PC-9 (cell line): Measurements from ENCODE around the gene TIMMDC1. TPM values are rescaled to one million over a fixed set of nuclear protein-coding genes. Genes with fewer than 3 reads are reported as not detected.

ENCODE experiments used
- BruUV-seq: library from RNA; stranded (reverse); fragments of 400-500 nt; replicated peaks from 2 replicates; lab custom pipeline; 2021; lab: Mats Ljungman, UMichigan
- CTCF ChIA-PET: fragments of 300-600 bp; sonication (Branson Sonifier 250); formaldehyde crosslinking; loops from one replicate; lab custom pipeline; 2022; ENCODE audit warnings: antibody characterized with exemption; lab: Charles Lee
- POLR2A ChIA-PET: fragments of 300-600 bp; sonication (Branson Sonifier 250); formaldehyde crosslinking; loops from one replicate; lab custom pipeline; 2022; ENCODE audit warnings: antibody characterized with exemption; ENCODE audit not compliant: unreplicated experiment; lab: Charles Lee
- DNase-seq, 2 experiments: peaks; one replicate each; pipeline versions ENCODE4 v3.0.0 to v3.0.0-alpha.2; 2015 to 2022; ENCODE audit warnings: mixed read lengths in 1 of 2
- H2AFZ ChIP-seq: fragments of 200-600 bp; sonication (generic); 2 replicates; pipeline ENCODE4 v1.8.1; 2017; ENCODE audit warnings: antibody characterized with exemption
- H3F3A ChIP-seq: fragments of 200-600 bp; sonication (generic); 2 replicates; pipeline ENCODE4 v1.8.1; 2017; ENCODE audit warnings: antibody characterized with exemption, mild to moderate bottlenecking, low read depth; ENCODE audit not compliant: insufficient read depth
- H3K27ac ChIP-seq: fragments of 200-600 bp; sonication (generic); 2 replicates; pipeline ENCODE4 v1.6.1; 2016; ENCODE audit warnings: mixed run types
- H3K27me3 ChIP-seq: fragments of 200-600 bp; sonication (generic); 2 replicates; pipeline ENCODE4 v1.6.1; 2016; ENCODE audit warnings: low read depth, mixed run types; ENCODE audit not compliant: insufficient read depth
- H3K36me3 ChIP-seq: fragments of 200-600 bp; sonication (generic); 2 replicates; pipeline ENCODE4 v1.6.1; 2016; ENCODE audit warnings: low read depth, mixed run types
- H3K4me1 ChIP-seq: fragments of 200-600 bp; sonication (generic); replicated peaks from 2 replicates; pipeline ENCODE4 v1.6.1; 2016; ENCODE audit warnings: mixed run types; ENCODE audit not compliant: insufficient read depth
- H3K4me2 ChIP-seq: fragments of 200-600 bp; sonication (generic); 2 replicates; pipeline ENCODE4 v1.6.1; 2017; ENCODE audit warnings: mixed run types
- H3K4me3 ChIP-seq: fragments of 200-600 bp; sonication (generic); 2 replicates; pipeline ENCODE4 v1.6.1; 2016; ENCODE audit warnings: mixed run types
- H3K79me2 ChIP-seq: fragments of 200-600 bp; sonication (generic); 2 replicates; pipeline ENCODE4 v1.6.1; 2017; ENCODE audit warnings: low read depth, mixed run types
- H3K9me2 ChIP-seq: fragments of 200-600 bp; sonication (generic); 2 replicates; pipeline ENCODE4 v1.8.1; 2017; ENCODE audit warnings: mild to moderate bottlenecking; ENCODE audit not compliant: insufficient read depth
- H3K9me3 ChIP-seq: fragments of 200-600 bp; sonication (generic); 2 replicates; pipeline ENCODE4 v1.8.1; 2016; ENCODE audit warnings: low read depth; ENCODE audit not compliant: insufficient read depth
- H4K20me1 ChIP-seq: fragments of 200-600 bp; sonication (generic); 2 replicates; pipeline ENCODE4 v1.8.1; 2017; ENCODE audit not compliant: insufficient read depth
- EZH2 ChIP-seq: fragments of 200-600 bp; sonication (generic); IDR thresholded peaks from 2 replicates; pipeline ENCODE4 v1.8.0; 2017; ENCODE audit warnings: antibody characterized with exemption, low read depth
- intact Hi-C: fragments of 100-400 bp; cut with micrococcal nuclease; formaldehyde crosslinking; loops from one replicate; pipeline ENCODE4 v1.10.0; 2022; ENCODE audit not compliant: unreplicated experiment
- total RNA-seq: library from RNA; stranded (reverse); gene quantifications from 2 replicates; pipeline ENCODE4 v1.2.3, GENCODE V29; 2021
- TF ChIP-seq, protein P1 (sequence below): fragments of 200-600 bp; sonication (generic); conservative IDR thresholded peaks from 2 replicates; pipeline ENCODE4 v1.6.1; 2017; ENCODE audit warnings: mixed run types, antibody characterized with exemption, mild to moderate bottlenecking, moderate library complexity

TIMMDC1 gene
- total RNA-seq, 1 experiment from 2014 or later = 145 TPM

DNA sequence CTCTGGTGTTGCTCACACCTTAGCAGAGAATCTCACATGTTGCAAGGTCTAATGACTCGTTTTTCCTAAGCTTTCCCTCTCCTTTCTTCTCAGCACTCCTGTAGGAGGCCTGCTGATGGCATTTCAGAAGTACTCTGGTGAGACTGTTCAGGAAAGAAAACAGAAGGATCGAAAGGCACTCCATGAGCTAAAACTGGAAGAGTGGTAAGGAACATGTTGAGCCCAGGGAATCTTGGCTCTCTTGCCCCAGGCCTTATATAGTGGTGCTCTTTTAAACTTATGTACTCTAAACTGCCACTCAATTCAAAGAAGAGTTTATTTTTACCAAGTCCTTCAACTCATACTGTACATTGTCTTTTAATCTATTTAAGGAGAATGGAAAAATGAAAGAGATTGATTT lies 18.8 kb downstream of the TIMMDC1 start:
- H3K9me3 ChIP-seq = no peaks in the 10 kb centered on the region
- CTCF ChIA-PET = no interaction called here
- no peak overlapping the region for H3K4me3 ChIP-seq
- no peak overlapping the region for H3K4me2 ChIP-seq
- H3K9me2 ChIP-seq = no peaks in the 10 kb centered on the region
- H3K79me2 ChIP-seq = no peaks in the 10 kb centered on the region
- BruUV-seq = no TSS peak
- no peaks in the 10 kb centered on the region for H3K4me1 ChIP-seq
- no peak for DNase-seq
- no peaks in the 10 kb centered on the region for H4K20me1 ChIP-seq
- H2AFZ ChIP-seq = no peak overlapping the region
- no peaks in the 10 kb centered on the region for H3K27me3 ChIP-seq
- H3K36me3 ChIP-seq = peaks cover 28% of the 10 kb centered on the region
- POLR2A ChIA-PET = no interaction called here
- intact Hi-C loops = loop anchor here (10.0 kb wide), 1 partner anchor 72 kb away; no protein-coding TSS in a partner anchor
- no peak overlapping the region for H3K27ac ChIP-seq
- TF ChIP-seq, protein P1, sequence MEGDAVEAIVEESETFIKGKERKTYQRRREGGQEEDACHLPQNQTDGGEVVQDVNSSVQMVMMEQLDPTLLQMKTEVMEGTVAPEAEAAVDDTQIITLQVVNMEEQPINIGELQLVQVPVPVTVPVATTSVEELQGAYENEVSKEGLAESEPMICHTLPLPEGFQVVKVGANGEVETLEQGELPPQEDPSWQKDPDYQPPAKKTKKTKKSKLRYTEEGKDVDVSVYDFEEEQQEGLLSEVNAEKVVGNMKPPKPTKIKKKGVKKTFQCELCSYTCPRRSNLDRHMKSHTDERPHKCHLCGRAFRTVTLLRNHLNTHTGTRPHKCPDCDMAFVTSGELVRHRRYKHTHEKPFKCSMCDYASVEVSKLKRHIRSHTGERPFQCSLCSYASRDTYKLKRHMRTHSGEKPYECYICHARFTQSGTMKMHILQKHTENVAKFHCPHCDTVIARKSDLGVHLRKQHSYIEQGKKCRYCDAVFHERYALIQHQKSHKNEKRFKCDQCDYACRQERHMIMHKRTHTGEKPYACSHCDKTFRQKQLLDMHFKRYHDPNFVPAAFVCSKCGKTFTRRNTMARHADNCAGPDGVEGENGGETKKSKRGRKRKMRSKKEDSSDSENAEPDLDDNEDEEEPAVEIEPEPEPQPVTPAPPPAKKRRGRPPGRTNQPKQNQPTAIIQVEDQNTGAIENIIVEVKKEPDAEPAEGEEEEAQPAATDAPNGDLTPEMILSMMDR = no peak
- no peak for TF ChIP-seq EZH2
- no peaks in the 10 kb centered on the region for H3F3A ChIP-seq

DNA sequence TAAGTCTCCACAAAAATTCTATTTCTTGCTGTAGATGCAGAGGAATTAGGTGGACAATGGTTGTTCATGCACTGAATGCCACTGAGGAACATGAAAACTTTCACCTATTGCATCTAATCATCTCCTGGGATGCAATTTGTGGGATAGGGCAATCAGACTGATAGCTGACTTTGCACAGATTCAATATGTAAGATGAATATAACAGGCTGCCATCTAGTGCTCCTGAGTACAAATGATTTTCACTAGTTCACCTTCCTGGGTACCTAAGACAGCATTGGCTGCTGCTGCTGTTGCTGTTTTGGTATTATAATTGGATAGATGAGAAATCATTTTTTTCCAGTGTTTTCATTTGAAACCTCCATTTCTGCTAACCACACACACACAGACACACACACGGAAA lies 19.7 kb downstream of the TIMMDC1 start:
- Histone ChIP-seq H3K36me3 (peaks cover 35% of the 10 kb centered on the region), H3K27ac (no peak overlapping the region), H3K9me3 (no peaks in the 10 kb centered on the region), H3F3A (no peaks in the 10 kb centered on the region), H3K9me2 (no peaks in the 10 kb centered on the region), H4K20me1 (no peaks in the 10 kb centered on the region), H3K4me3 (no peak overlapping the region), H3K27me3 (no peaks in the 10 kb centered on the region), H2AFZ (no peak overlapping the region), H3K4me2 (no peak overlapping the region), H3K4me1 (no peaks in the 10 kb centered on the region), H3K79me2 (no peaks in the 10 kb centered on the region)
- intact Hi-C loops = loop anchor here (10.0 kb wide), 1 partner anchor 73 kb away; no protein-coding TSS in a partner anchor
- CTCF ChIA-PET = no interaction called here
- TF ChIP-seq, protein P1 = no peak
- no peak for TF ChIP-seq EZH2
- DNase-seq = no peak
- BruUV-seq = no TSS peak
- POLR2A ChIA-PET = interaction anchor here (0.7 kb wide), 1 partner anchor 19 kb away, joined by 22 read pairs; no protein-coding TSS in a partner anchor

DNA sequence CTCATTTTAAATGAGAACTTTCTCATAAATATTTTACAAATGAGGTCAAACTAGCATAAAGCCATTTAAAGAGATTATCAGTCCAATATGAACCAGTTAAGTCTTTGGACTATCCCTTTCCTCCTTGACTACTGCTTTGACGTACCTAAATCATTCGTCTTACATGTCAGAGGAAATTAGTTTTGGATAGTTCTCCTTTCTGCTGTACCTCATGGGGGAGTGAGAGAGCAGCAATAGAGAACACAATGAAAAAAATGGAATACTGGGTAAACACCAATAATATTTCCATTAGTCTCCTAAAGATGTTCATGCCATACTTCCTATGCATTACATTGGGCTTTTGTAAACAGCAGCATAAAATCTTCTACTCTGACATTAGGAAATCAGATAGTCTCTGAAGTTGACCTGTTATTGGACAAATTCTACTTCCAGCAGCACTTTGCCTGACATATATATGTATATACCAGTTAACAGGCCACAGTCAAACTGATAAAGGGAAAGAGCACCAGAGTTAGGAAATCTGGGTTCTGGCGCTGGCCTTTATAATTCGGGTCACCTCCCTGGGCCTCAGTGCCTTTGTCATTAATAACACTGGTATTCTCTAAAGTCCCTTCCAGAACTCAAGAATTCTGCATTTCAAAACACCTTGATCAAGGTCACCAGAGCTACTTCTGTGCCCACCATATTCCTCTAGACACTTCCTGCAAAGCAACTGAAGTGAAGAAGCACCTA lies 26.8 kb downstream of the TIMMDC1 start:
- Histone ChIP-seq H3K9me2 (no peaks in the 10 kb centered on the region), H3K36me3 (peaks cover 17% of the 10 kb centered on the region), H3K27me3 (no peaks in the 10 kb centered on the region), H3K27ac (no peak overlapping the region), H3K4me3 (no peak overlapping the region), H3K4me1 (no peaks in the 10 kb centered on the region), H3K79me2 (no peaks in the 10 kb centered on the region), H3K9me3 (no peaks in the 10 kb centered on the region), H2AFZ (no peak overlapping the region), H3K4me2 (no peak overlapping the region), H4K20me1 (no peaks in the 10 kb centered on the region), H3F3A (peaks cover 12% of the 10 kb centered on the region; the same call in 1 of the 2 replicates)
- CTCF ChIA-PET = interaction anchor here (0.6 kb wide), 2 partner anchors 45 to 519 kb away, joined by 3 to 6 read pairs; no protein-coding TSS in a partner anchor
- TF ChIP-seq, protein P1 = peak; percentile 42; the same call in 1 of the 2 replicates
- no peak for TF ChIP-seq EZH2
- no TSS peak for BruUV-seq
- DNase-seq = no peak
- intact Hi-C loops = loop anchor here (10.0 kb wide), 1 partner anchor 150 kb away; the partner anchor contains the start of gene COX17
- POLR2A ChIA-PET = interaction anchor here (0.5 kb wide), 1 partner anchor 171 kb away, joined by 5 read pairs; no protein-coding TSS in a partner anchor
